Measurements from ENCODE around the gene CCNJL. TPM values are rescaled to one million over a fixed set of nuclear protein-coding genes. Genes with fewer than 3 reads are reported as not detected.
A peak's percentile ranks its signal among the peaks of the same experiment; 100 is the strongest.

Gene CCNJL
- total and polyA plus RNA-seq, 2 of the 8 experiments (the other 6 are each of a cell fraction or from before 2014, with no cell fraction given): 34.6 to 44.7 TPM

GRCh38 chr5:160231783-160232342 is 80.5 kb downstream of the CCNJL start:
- no peak overlapping the region for H3K4me3 ChIP-seq (ENCODE audit: extremely low read depth in 1 of 4, insufficient read depth in 2 of 4, low read depth in 3 of 4, low read length in 4 of 4)
- H4K20me1 ChIP-seq (replicated peaks in 1 of 2; ENCODE audit: control insufficient read depth in 1 of 2, insufficient read depth in 2 of 2, low read length in 2 of 2): no peaks in the 10 kb centered on the region
- no peak overlapping the region for H2BK5ac ChIP-seq (ENCODE audit: low read depth, low read length)
- H3K4me1 ChIP-seq (replicated peaks in 1 of 4; ENCODE audit: control insufficient read depth in 3 of 4, insufficient read depth in 4 of 4, low read length in 3 of 4): peaks cover 0 to 6% (median under 1%) of the 10 kb centered on the region in 4 experiments; a peak in 3 of 7 replicates
- ChIA-PET POLR2A (ENCODE audit: partially characterized antibody) (interaction anchor here (1.6 kb wide), 2 partner anchors 13 to 14 kb away, joined by 4 read pairs; no protein-coding TSS in a partner anchor), CTCF (ENCODE audit: partially characterized antibody) (interaction anchor here (0.6 to 3.3 kb wide), 11 partner anchors 8 to 159 kb away, joined by 3 to 12 read pairs (median 5); no protein-coding TSS in a partner anchor)
- 90% methylated on average over 10 of the region's 10 CpGs; no CpG with 5 or more reads in 1 of the 2 experiments for WGBS, 2 experiments (ENCODE audit: extremely low coverage in 1 of 2, insufficient coverage in 1 of 2, insufficient read length in 1 of 2, insufficient replicate concordance in 2 of 2, low coverage in 1 of 2, low lambda C conversion rate in 2 of 2, missing lambda C conversion rate in 1 of 2)
- H2BK20ac ChIP-seq (ENCODE audit: low read length): no peak overlapping the region
- H3K79me2 ChIP-seq (ENCODE audit: control insufficient read depth in 1 of 2, insufficient read depth in 2 of 2, low read length in 2 of 2): no peaks in the 10 kb centered on the region
- H2BK15ac ChIP-seq (ENCODE audit: low read length): no peak overlapping the region
- no peak overlapping the region for H2AK5ac ChIP-seq (ENCODE audit: low read depth, low read length)
- 0 out of 4 replicates have a peak, but pooled peaks cover 0 to 4% of the 10 kb centered on the region in 2 experiments for H3K9me3 ChIP-seq (ENCODE audit: insufficient read depth in 2 of 2, low read depth in 1 of 2, low read length in 1 of 2)
- FAIRE-seq (no peak), DNase-seq (ENCODE audit: low read depth in 1 of 2, low spot score in 2 of 2) (no peak)
- H2BK120ac ChIP-seq (replicated peaks; ENCODE audit: low read depth, low read length): no peak overlapping the region
- no peak overlapping the region for H3K23ac ChIP-seq (ENCODE audit: insufficient read length)
- no peak overlapping the region for H3K14ac ChIP-seq (ENCODE audit: insufficient read length)
- no peaks in the 10 kb centered on the region for H3K36me3 ChIP-seq (ENCODE audit: control insufficient read depth in 2 of 4, insufficient read depth in 4 of 4, low read length in 3 of 4)
- no peak overlapping the region for H4K91ac ChIP-seq (replicated peaks; ENCODE audit: insufficient read length, low read length)
- H3K79me1 ChIP-seq (ENCODE audit: low read depth, low read length): no peaks in the 10 kb centered on the region
- H4K8ac ChIP-seq (ENCODE audit: extremely low read depth, insufficient read depth, low read length): no peak overlapping the region
- no peaks in the 10 kb centered on the region; the same call in 1 of the 2 replicates for H3K23me2 ChIP-seq (ENCODE audit: low read depth, low read length)
- 0 out of 2 replicates have a peak overlapping the region, but pooled peaks have one; percentile 35 for H2AFZ ChIP-seq (ENCODE audit: low read length)
- H4K5ac ChIP-seq (ENCODE audit: insufficient read length, low read depth, low read length): no peak overlapping the region
- H3K9ac ChIP-seq (replicated peaks in 1 of 4; ENCODE audit: extremely low read depth in 1 of 4, low read depth in 3 of 4, low read length in 3 of 4): no peak overlapping the region
- H3K4ac ChIP-seq (replicated peaks; ENCODE audit: insufficient read length, low read depth, low read length): no peak overlapping the region
- no peaks in the 10 kb centered on the region for H3K27me3 ChIP-seq (replicated peaks in 1 of 4; ENCODE audit: control insufficient read depth in 3 of 4, extremely low read depth in 1 of 4, insufficient read depth in 3 of 4, low read length in 3 of 4)
- no peak overlapping the region for H3K27ac ChIP-seq (ENCODE audit: low read depth, low read length)
- TF ChIP-seq, protein P1, sequence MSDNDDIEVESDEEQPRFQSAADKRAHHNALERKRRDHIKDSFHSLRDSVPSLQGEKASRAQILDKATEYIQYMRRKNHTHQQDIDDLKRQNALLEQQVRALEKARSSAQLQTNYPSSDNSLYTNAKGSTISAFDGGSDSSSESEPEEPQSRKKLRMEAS (IDR thresholded peaks at IDR 0.05): peak; percentile 64
- TF ChIP-seq E2F6 (IDR thresholded peaks at IDR 0.05): no peak
- no peak overlapping the region for H3K56ac ChIP-seq (replicated peaks; ENCODE audit: insufficient read length, low read depth, low read length)
- no peak overlapping the region for H2BK12ac ChIP-seq (ENCODE audit: low read depth, low read length)
- H3K4me2 ChIP-seq (ENCODE audit: insufficient read depth in 1 of 2, low read depth in 2 of 2, low read length in 2 of 2): no peak overlapping the region
- H3K18ac ChIP-seq (ENCODE audit: extremely low read depth, low read length): no peak overlapping the region; the same call in 1 of the 2 replicates

Measured in H1 (cell line).